Suprapubic skin (tissue), 4 donors: ENCODE measurements around the gene CHAF1A. TPM values are rescaled to one million over a fixed set of nuclear protein-coding genes. Genes with fewer than 3 reads are reported as not detected.

Experiments
- DNase-seq, 2 donors: peaks; one replicate each; pipeline ENCODE4 v3.0.0-alpha.2; 2019; ENCODE audit warnings: low spot score in 2 of 2
- H3K27ac ChIP-seq: fragments of 200-600 bp; sonication (generic); one replicate; pipeline ENCODE4 v1.5.1; 2019
- H3K27me3 ChIP-seq: fragments of 200-600 bp; sonication (generic); one replicate; pipeline ENCODE4 v1.5.1; 2019
- H3K36me3 ChIP-seq: fragments of 200-600 bp; sonication (generic); one replicate; pipeline ENCODE4 v1.5.1; 2019
- H3K4me1 ChIP-seq: fragments of 200-600 bp; sonication (generic); one replicate; pipeline ENCODE4 v1.5.1; 2019
- H3K4me3 ChIP-seq: fragments of 200-600 bp; sonication (generic); one replicate; pipeline ENCODE4 v1.5.1; 2019; ENCODE audit warnings: mild to moderate bottlenecking
- H3K9me3 ChIP-seq: fragments of 200-600 bp; sonication (generic); one replicate; pipeline ENCODE4 v1.5.1; 2019
- CTCF ChIP-seq, 2 donors: fragments of 200-600 bp in 1 of 2; fragments of 450-650 bp in 1 of 2; sonication (generic) in 1 of 2; IDR thresholded peaks; one replicate each; pipeline ENCODE4 v1.5.1; 2016 to 2019; ENCODE audit warnings: antibody characterized with exemption in 2 of 2, mild to moderate bottlenecking in 1 of 2, moderate library complexity in 1 of 2
- EP300 ChIP-seq: sonication (generic); formaldehyde crosslinking; IDR thresholded peaks from one replicate; pipeline ENCODE4 v1.6.1; 2017; ENCODE audit warnings: antibody characterized with exemption
- POLR2A ChIP-seq, 2 donors: fragments of 450-650 bp; IDR thresholded peaks; one replicate each; pipeline ENCODE4 v1.6.1; 2017; ENCODE audit warnings: antibody characterized with exemption in 2 of 2, mild to moderate bottlenecking in 2 of 2, moderate library complexity in 2 of 2
- POLR2AphosphoS5 ChIP-seq, 3 donors: sonication (generic); formaldehyde crosslinking; IDR thresholded peaks; one replicate each; pipeline ENCODE4 v1.6.1; 2017; ENCODE audit warnings: antibody characterized with exemption in 3 of 3
- WGBS: methylation state at CpG from one replicate; pipeline ENCODE4 v1.1.5; 2018; 5-methylcytosine and 5-hydroxymethylcytosine counted together
- total RNA-seq, 4 donors: library from RNA; depleted of rRNA; stranded (reverse); fragments of >200 nt; gene quantifications; one replicate each; pipeline ENCODE4 v1.1.0, GENCODE V29; 2016

CHAF1A gene
- total RNA-seq, 4 donors from 2014 or later, result 8.5 to 20.4 (median 11.4) TPM

GRCh38 chr19:4432918-4433506 is 30.6 kb downstream of the CHAF1A start:
- TF ChIP-seq CTCF (IDR thresholded peaks at IDR 0.05), result no peak
- no peak for TF ChIP-seq EP300
- TF ChIP-seq POLR2AphosphoS5 (IDR thresholded peaks at IDR 0.05), result no peak
- TF ChIP-seq POLR2A (IDR thresholded peaks at IDR 0.05), result no peak
- WGBS, result 90% methylated on average over 5 of the region's 28 CpGs
- Histone ChIP-seq H3K27ac (no peak overlapping the region), H3K27me3 (no peaks in the 10 kb centered on the region), H3K4me3 (no peak overlapping the region), H3K9me3 (no peaks in the 10 kb centered on the region), H3K36me3 (peaks cover 64% of the 10 kb centered on the region), H3K4me1 (no peaks in the 10 kb centered on the region)
- no peak for DNase-seq

- H3K36me3 ChIP-seq, result peaks cover 55% of the 10 kb centered on the region
- 94% methylated on average over 9 of the region's 9 CpGs for WGBS
- no peak overlapping the region for H3K4me3 ChIP-seq
- H3K27me3 ChIP-seq, result no peaks in the 10 kb centered on the region
- H3K9me3 ChIP-seq, result no peaks in the 10 kb centered on the region
- no peak for DNase-seq
- H3K4me1 ChIP-seq, result no peaks in the 10 kb centered on the region
- TF ChIP-seq POLR2AphosphoS5 (IDR thresholded peaks at IDR 0.05), result no peak
- TF ChIP-seq EP300, result no peak
- no peak for TF ChIP-seq POLR2A (IDR thresholded peaks at IDR 0.05)
- no peak for TF ChIP-seq CTCF (IDR thresholded peaks at IDR 0.05)
- no peak overlapping the region for H3K27ac ChIP-seq
Observed at GRCh38 chr19:4434391-4434790, 32.0 kb downstream of the CHAF1A start.

- no peak overlapping the region for H3K27ac ChIP-seq
- H3K4me3 ChIP-seq, result no peak overlapping the region
- DNase-seq, result no peak
- H3K27me3 ChIP-seq, result no peaks in the 10 kb centered on the region
- no peaks in the 10 kb centered on the region for H3K4me1 ChIP-seq
- WGBS, result 86% methylated on average over 4 of the region's 7 CpGs
- H3K9me3 ChIP-seq, result no peaks in the 10 kb centered on the region
- TF ChIP-seq POLR2A (IDR thresholded peaks at IDR 0.05), result no peak
- TF ChIP-seq EP300, result no peak
- no peak for TF ChIP-seq POLR2AphosphoS5 (IDR thresholded peaks at IDR 0.05)
- no peak for TF ChIP-seq CTCF (IDR thresholded peaks at IDR 0.05)
- peaks cover 36% of the 10 kb centered on the region for H3K36me3 ChIP-seq
Observed at GRCh38 chr19:4436231-4436630, 33.8 kb downstream of the CHAF1A start.

- WGBS, result 92% methylated on average over 9 of the region's 10 CpGs
- no peak overlapping the region for H3K27ac ChIP-seq
- H3K27me3 ChIP-seq, result no peaks in the 10 kb centered on the region
- H3K4me1 ChIP-seq, result no peaks in the 10 kb centered on the region
- H3K4me3 ChIP-seq, result no peak overlapping the region
- no peak for DNase-seq
- peaks cover 28% of the 10 kb centered on the region for H3K36me3 ChIP-seq
- H3K9me3 ChIP-seq, result no peaks in the 10 kb centered on the region
- TF ChIP-seq POLR2A (IDR thresholded peaks at IDR 0.05) (no peak), EP300 (no peak), CTCF (IDR thresholded peaks at IDR 0.05) (no peak), POLR2AphosphoS5 (IDR thresholded peaks at IDR 0.05) (no peak)
Observed at GRCh38 chr19:4437103-4437502, 34.7 kb downstream of the CHAF1A start.

- peaks cover 11% of the 10 kb centered on the region for H3K36me3 ChIP-seq
- H3K27me3 ChIP-seq, result no peaks in the 10 kb centered on the region
- H3K9me3 ChIP-seq, result no peaks in the 10 kb centered on the region
- H3K4me1 ChIP-seq, result no peaks in the 10 kb centered on the region
- TF ChIP-seq CTCF (IDR thresholded peaks at IDR 0.05), result no peak
- no peak for TF ChIP-seq POLR2AphosphoS5 (IDR thresholded peaks at IDR 0.05)
- no peak for TF ChIP-seq POLR2A (IDR thresholded peaks at IDR 0.05)
- no peak for TF ChIP-seq EP300
- WGBS, result 88% methylated on average over 12 of the region's 12 CpGs
- no peak overlapping the region for H3K27ac ChIP-seq
- no peak for DNase-seq
- H3K4me3 ChIP-seq, result no peak overlapping the region
Observed at GRCh38 chr19:4439243-4439642, 36.8 kb downstream of the CHAF1A start.
